Stimulated activated naive CD8-positive, alpha-beta T cell treated with anti-CD3 and anti-CD28 coated beads, Interleukin-15, amount 100 ng/mL, for 72 hours (primary cell): ENCODE measurements around the gene VPS45.
A peak's percentile ranks its signal among the peaks of the same experiment; 100 is the strongest.
"Not testable (repeated sequence)": the region's sequence is repeated elsewhere in the genome, so short reads cannot be mapped to it uniquely, and the experiment has no call there.

ENCODE experiments used
- ATAC-seq: fragments of 150-1000 bp; cut with Tn5 transposase; 2 replicates; pipeline ENCODE4 v1.10.0; 2021; ENCODE audit warnings: mild to moderate bottlenecking, moderate library complexity
- DNase-seq, 2 donors: peaks; one replicate each; pipeline ENCODE4 v3.0.0; 2021 to 2022
- H3K27ac Mint-ChIP-seq, 2 donors: one replicate each; pipeline ENCODE4 v1.8.0; 2022; ENCODE audit warnings: mild to moderate bottlenecking in 2 of 2, mixed read lengths in 2 of 2, moderate library complexity in 2 of 2
- H3K27me3 Mint-ChIP-seq: one replicate; pipeline ENCODE4 v1.8.0; 2022; ENCODE audit warnings: mixed read lengths
- H3K4me1 Mint-ChIP-seq: one replicate; pipeline ENCODE4 v1.8.0; 2022; ENCODE audit warnings: mild to moderate bottlenecking, mixed read lengths
- H3K4me3 Mint-ChIP-seq, 2 donors: one replicate each; pipeline ENCODE4 v1.8.0; 2022; ENCODE audit warnings: mild to moderate bottlenecking in 2 of 2, mixed read lengths in 2 of 2, moderate library complexity in 1 of 2
- H3K9me3 Mint-ChIP-seq, 2 donors: one replicate each; pipeline ENCODE4 v1.8.0; 2022; ENCODE audit warnings: mixed read lengths in 2 of 2

VPS45 gene

DNA sequence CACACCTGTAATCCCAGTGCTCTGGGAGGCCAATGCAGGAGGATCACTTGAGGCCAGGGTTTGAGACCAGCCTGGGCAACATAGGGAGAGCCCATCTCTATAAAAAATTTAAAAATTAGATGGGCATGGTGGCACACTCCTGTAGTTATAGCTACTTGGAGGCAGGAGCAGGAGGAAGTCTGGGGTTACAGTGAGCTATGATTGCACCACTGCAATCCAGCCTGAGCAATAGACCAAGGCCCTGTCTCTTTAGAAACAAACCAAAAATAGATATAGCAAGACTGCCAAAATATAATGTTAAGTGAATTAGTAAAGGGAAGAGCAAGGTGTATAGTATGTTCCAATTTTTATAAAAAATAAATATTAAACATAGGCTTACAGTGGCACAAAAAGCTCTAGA is 111.0 kb downstream of the VPS45 start:
- DNase-seq, result no peak

DNA sequence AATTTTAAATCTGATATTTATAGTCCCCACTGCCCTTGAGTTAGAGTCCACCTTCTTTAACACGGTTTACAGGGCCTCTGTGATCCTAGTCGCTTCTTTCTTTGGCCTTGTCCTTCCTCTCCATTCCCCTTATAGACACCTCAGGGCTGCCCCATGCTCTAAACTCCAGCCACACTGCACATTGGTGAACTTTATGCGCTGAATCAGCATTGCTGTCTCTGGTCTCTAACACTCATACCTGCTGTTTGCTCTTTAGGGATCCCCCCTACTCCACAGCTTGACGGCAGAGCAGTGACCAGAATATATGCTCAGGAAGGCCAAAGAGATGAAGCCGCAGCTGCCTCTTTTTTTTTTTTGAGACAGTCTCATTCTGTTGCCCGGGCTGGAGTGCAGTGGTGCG is 112.3 kb downstream of the VPS45 start:
- DNase-seq, result no peak
- no peaks in the 10 kb centered on the region for H3K9me3 Mint-ChIP-seq
- no peak overlapping the region for H3K27ac Mint-ChIP-seq
- ATAC-seq, result no peak
- H3K4me1 Mint-ChIP-seq, result no peaks in the 10 kb centered on the region
- no peaks in the 10 kb centered on the region for H3K27me3 Mint-ChIP-seq
- H3K4me3 Mint-ChIP-seq, result no peak overlapping the region

More for the DNA sequence above, 111.0 kb downstream of the VPS45 start:
- no peaks in the 10 kb centered on the region for H3K27me3 Mint-ChIP-seq
- H3K9me3 Mint-ChIP-seq, result no peaks in the 10 kb centered on the region
- no peaks in the 10 kb centered on the region for H3K4me1 Mint-ChIP-seq
- H3K4me3 Mint-ChIP-seq, result no peak overlapping the region
- H3K27ac Mint-ChIP-seq, result no peak overlapping the region
- no peak for ATAC-seq

DNA sequence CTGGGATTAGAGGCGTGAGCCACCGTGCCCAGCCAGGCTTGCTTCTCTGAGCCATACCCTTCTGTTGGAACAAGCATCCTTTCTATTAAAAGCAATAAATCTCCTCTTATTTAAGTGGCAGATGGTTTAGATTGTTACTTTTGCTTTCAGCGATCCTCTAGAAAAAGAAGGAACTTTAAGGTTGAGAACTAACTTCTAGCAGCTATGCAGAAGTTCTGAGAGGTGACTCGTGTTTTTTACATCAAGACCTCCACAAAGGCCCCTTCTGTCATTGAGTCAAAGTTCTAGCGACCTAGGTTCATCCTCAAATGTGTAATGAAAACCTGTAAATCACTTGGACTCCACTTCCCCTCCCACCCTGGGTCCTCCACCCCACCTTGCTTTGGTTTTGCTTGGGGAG is 112.9 kb downstream of the VPS45 start:
- Mint-ChIP-seq H3K4me1 (no peaks in the 10 kb centered on the region), H3K4me3 (no peak overlapping the region), H3K27ac (no peak overlapping the region), H3K27me3 (no peaks in the 10 kb centered on the region), H3K9me3 (no peaks in the 10 kb centered on the region)
- DNase-seq, result no peak
- ATAC-seq, result no peak

DNA sequence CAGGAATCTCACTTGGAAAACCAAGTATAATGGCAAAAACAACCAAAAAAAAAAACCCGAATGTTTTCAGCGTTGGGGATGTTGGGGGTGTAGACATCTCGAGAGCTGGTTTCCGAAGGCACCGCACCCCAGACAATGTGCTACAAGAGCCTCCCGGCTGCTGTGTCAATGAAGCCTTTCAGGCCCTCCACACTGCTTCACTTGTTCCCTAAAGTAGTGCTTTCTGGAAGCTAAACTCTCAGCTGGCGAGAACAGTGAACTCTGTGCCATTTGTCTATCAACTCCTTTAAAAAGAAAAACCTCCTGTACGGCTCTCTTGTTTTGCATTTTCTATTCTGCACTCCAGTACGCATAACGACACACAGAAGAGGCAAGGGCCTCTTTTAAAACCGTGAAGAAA is 114.7 kb downstream of the VPS45 start:
- H3K27ac Mint-ChIP-seq, result no peak overlapping the region
- ATAC-seq (no peak), DNase-seq (no peak)
- no peak overlapping the region for H3K4me3 Mint-ChIP-seq
- H3K27me3 Mint-ChIP-seq, result no peaks in the 10 kb centered on the region
- H3K4me1 Mint-ChIP-seq, result peaks cover 7% of the 10 kb centered on the region
- no peaks in the 10 kb centered on the region for H3K9me3 Mint-ChIP-seq

DNA sequence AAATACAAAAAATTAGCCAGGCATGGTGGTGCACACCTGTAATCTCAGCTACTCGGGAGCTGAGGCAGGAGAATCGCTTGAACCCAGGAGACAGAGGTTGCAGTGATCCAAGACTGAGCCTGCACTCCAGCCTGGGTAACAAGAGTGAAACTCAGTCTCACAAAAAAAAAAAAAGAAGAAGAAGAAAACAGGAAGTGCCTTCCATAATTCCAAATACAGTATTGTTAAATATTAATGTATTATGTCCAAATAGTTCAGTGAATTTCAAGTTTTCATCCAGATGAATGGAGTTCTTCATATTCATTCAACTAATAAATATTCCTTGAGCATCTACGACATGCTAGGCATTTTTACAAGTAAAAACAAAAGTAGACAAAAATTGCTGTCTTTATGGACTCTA is 115.5 kb downstream of the VPS45 start:
- Mint-ChIP-seq H3K27ac (no peak overlapping the region), H3K9me3 (no peaks in the 10 kb centered on the region), H3K4me3 (no peak overlapping the region), H3K27me3 (no peaks in the 10 kb centered on the region), H3K4me1 (peaks cover 12% of the 10 kb centered on the region)
- no peak for ATAC-seq
- no peak for DNase-seq

DNA sequence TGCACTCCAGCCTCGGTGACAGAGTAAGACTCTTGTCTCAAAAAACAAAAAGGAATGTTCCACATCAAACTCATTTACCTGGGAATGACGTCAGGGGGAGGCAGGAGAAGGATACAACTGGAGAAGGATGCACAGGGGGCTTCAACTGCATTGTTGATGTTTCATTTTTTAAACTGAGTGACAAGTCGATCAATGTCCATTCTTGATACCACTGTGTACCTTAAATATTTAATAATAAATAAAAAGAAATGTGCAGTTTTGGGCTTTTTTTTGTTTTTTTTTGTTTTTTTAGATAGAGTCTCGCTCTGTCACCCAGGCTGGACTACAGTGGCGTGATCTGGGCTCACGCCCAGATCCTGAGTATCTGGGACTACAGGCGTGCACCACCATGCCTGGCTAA is 117.9 kb downstream of the VPS45 start:
- Mint-ChIP-seq H3K9me3 (no peaks in the 10 kb centered on the region), H3K4me1 (peaks cover 12% of the 10 kb centered on the region), H3K27ac (no peak overlapping the region), H3K27me3 (no peaks in the 10 kb centered on the region), H3K4me3 (no peak overlapping the region)
- ATAC-seq, result no peak
- no peak for DNase-seq

DNA sequence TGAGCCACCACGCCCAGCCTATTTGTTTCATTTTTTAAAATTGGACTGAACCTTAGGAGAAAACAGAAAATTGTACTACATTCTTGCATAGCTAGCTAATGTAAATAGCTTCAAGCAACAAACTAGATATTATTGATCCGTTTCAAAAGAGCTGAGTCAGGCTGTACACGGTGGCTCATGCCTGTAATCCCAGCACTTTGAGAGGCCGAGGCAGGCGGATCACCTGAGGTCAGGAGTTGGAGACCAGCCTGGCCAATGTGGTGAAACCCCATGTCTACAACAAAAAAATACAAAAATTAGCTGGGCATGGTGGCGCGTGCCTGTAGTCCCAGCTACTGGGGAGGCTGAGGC is 118.8 kb downstream of the VPS45 start:
- not testable (repeated sequence) for H3K27me3 Mint-ChIP-seq, DNase-seq, H3K27ac Mint-ChIP-seq, ATAC-seq, H3K9me3 Mint-ChIP-seq
- peaks cover 12% of the 10 kb centered on the region for H3K4me1 Mint-ChIP-seq
- H3K4me3 Mint-ChIP-seq, result peak overlapping the region in 1 of 2 donors; percentile 8

DNA sequence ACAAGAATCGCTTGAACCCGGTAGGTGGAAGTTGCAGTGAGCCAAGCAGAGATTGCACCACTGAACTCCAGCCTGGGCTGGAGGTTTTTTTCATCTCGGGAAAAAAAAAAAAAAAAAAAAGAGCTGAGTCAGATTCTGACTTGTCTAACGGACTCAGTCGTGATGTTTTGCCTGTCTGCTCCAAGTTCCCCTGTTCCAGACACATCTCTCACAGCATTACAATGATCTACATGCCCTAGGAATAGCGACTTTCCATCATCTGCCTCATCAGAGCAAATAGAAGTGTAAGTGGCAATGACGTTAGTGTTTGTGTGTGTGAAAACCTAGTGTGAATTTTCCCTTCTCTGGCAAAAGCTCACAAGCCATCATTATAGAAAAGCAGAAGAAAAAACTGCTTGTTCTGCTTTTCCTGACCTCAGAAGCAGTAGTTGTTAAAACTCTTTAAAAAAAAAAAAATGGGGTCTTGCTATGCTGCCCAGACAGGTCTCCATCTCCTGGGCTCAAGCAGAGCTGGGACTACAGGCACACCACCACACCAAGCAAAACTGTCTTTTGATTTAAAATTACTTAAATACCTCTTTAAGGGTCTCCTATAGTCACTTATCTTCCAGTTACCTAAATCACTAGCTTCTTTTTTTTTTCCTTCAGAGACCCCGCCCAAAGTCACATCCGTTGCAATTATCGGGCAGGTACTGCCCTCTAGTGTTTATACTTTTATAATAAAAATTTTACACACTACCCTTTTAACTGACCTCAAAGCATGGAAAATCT is 119.4 kb downstream of the VPS45 start:
- peaks cover 12% of the 10 kb centered on the region for H3K4me1 Mint-ChIP-seq
- H3K9me3 Mint-ChIP-seq, result no peaks in the 10 kb centered on the region
- DNase-seq, result peak; percentile 37 to 38
- H3K27ac Mint-ChIP-seq, result no peak overlapping the region
- H3K27me3 Mint-ChIP-seq, result no peaks in the 10 kb centered on the region
- peak overlapping the region; percentile 34 to 67 for H3K4me3 Mint-ChIP-seq
- peak; percentile 76 for ATAC-seq

DNA sequence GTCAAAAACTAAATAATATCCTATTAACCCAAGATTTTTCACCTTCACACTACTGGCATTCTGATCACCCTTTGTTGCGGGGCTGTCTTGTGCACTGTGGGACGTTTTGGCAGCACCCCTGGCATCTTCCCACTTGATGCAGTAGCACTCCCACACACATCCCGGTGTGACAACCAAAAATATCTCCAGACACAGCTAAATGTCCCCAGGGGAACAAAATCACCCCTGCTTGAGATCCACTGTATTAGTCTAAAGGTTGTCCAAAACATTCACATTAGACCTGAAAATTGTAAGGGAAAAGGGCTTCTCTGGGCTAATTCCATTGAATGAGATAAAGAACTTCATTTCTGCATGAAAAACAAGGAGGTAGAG is 120.0 kb downstream of the VPS45 start:
- DNase-seq (no peak), ATAC-seq (no peak)
- H3K9me3 Mint-ChIP-seq, result no peaks in the 10 kb centered on the region
- H3K4me3 Mint-ChIP-seq, result no peak overlapping the region
- H3K27me3 Mint-ChIP-seq, result no peaks in the 10 kb centered on the region
- H3K4me1 Mint-ChIP-seq, result peaks cover 12% of the 10 kb centered on the region
- no peak overlapping the region for H3K27ac Mint-ChIP-seq

DNA sequence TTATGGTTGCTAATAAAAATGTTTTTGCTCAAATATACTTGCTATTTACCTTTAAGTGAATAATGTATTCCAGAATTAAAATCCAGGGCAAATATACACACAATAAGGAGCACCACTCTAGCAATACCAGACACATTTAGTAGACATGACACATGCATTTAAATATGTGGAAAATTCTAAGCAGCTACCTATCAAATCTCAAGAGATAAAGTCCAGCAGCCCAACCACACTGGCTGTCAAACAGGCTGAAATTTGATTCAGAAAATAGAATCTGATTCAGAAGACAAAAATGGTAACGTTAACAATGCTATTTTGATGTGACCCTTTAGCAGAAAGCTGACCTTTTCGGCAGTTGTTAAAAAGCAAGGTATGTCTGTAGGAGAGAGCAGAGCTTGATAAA is 124.4 kb downstream of the VPS45 start:
- no peaks in the 10 kb centered on the region for H3K9me3 Mint-ChIP-seq
- DNase-seq, result no peak
- no peak overlapping the region for H3K4me3 Mint-ChIP-seq
- H3K4me1 Mint-ChIP-seq, result peaks cover 7% of the 10 kb centered on the region
- H3K27ac Mint-ChIP-seq, result no peak overlapping the region
- no peaks in the 10 kb centered on the region for H3K27me3 Mint-ChIP-seq
- no peak for ATAC-seq

DNA sequence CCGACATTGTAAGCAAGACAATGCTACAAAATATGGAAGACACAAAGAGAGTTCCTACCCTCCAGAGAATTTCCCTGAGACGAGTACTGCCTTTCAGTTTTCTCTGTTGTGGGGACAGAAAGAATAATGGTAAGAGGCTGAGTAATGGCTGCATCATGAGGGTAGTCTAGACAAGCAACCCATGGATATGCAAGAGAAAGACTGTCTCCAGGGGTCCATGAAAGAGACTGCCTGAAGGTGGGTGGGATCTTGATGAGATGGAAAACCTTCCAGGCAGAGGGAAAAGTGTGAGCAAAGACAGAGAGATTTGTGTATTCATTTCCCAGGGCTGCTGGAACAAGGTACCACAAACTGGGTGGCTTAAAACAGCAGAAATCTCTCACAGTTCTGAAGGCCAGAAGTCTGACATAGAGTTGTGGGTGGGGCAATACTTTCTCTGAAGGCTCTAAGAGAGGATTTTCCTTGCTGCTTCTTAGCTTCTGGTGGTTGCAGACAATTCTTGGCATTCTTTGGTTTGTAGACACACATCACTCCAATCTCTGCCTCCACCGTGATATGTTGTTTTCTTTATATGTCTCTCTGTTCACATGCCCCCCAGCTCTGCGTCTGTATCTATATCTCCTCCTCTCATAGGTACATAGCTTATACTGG is 126.9 kb downstream of the VPS45 start:
- ATAC-seq, result no peak
- no peak overlapping the region for H3K27ac Mint-ChIP-seq

More for the DNA sequence above, 126.9 kb downstream of the VPS45 start:
- H3K4me3 Mint-ChIP-seq, result no peak overlapping the region
- H3K9me3 Mint-ChIP-seq, result no peaks in the 10 kb centered on the region
- H3K27me3 Mint-ChIP-seq, result no peaks in the 10 kb centered on the region
- no peak for DNase-seq
- H3K4me1 Mint-ChIP-seq, result no peaks in the 10 kb centered on the region
